Neutrophil (primary cell): ENCODE measurements around the gene GNG13.
"Not testable (repeated sequence)": the region's sequence is repeated elsewhere in the genome, so short reads cannot be mapped to it uniquely, and the experiment has no call there.

Source experiments
- H3K27ac ChIP-seq: fragments of 200-600 bp; sonication (generic); 2 replicates; pipeline ENCODE4 v1.5.1; 2016; ENCODE audit warnings: mild to moderate bottlenecking, moderate library complexity
- H3K27me3 ChIP-seq: fragments of 200-600 bp; sonication (generic); 2 replicates; pipeline ENCODE4 v1.6.0; 2016; ENCODE audit warnings: mild to moderate bottlenecking
- H3K36me3 ChIP-seq: fragments of 200-600 bp; sonication (generic); 2 replicates; pipeline ENCODE4 v1.5.1; 2017
- H3K4me1 ChIP-seq, 2 experiments: fragments of 200-600 bp in 1 of 2; sonication (generic) in 1 of 2; 1 replicate in 1 of 2; 2 replicates in 1 of 2; pipeline versions ENCODE4 v1.5.1 to v1.6.1; 2013 to 2016; ENCODE audit warnings: low read depth in 1 of 2, low read length in 1 of 2, mild to moderate bottlenecking in 1 of 2, moderate library complexity in 1 of 2; ENCODE audit not compliant: control insufficient read depth in 1 of 2, insufficient read depth in 1 of 2
- H3K4me3 ChIP-seq, 2 experiments: fragments of 200-600 bp in 1 of 2; sonication (generic) in 1 of 2; 1 replicate in 1 of 2; 2 replicates in 1 of 2; pipeline ENCODE4 v1.5.1; 2013 to 2016; ENCODE audit warnings: low read depth in 1 of 2, low read length in 1 of 2, mild to moderate bottlenecking in 1 of 2, moderate library complexity in 1 of 2
- H3K9me3 ChIP-seq: fragments of 200-600 bp; sonication (generic); 2 replicates; pipeline ENCODE4 v1.5.1; 2016
- TF ChIP-seq, protein P1 (sequence below): fragments of 200-600 bp; sonication (generic); IDR thresholded peaks from 2 replicates; pipeline ENCODE4 v1.5.1; 2016; ENCODE audit warnings: antibody characterized with exemption

Gene GNG13

DNA sequence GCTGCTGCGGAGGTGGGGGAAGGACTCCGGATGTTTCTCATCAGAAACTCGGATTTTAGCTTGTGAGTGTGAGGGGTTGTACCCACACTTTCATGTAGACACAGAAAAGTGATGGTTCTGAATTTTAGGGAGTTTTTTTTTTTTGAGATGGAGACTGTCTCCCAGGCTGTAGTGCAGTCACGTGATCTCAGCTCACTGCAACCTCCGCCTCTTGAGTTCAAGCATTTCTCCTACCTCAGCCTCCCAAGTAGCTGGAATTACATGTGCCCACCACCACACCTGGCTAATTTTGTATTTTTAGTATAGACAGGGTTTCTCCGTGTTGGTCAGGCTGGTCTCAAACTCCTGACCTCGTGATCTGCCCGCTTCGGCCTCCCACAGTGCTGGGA is 22.4 kb upstream of the GNG13 start:
- TF ChIP-seq, protein P1, sequence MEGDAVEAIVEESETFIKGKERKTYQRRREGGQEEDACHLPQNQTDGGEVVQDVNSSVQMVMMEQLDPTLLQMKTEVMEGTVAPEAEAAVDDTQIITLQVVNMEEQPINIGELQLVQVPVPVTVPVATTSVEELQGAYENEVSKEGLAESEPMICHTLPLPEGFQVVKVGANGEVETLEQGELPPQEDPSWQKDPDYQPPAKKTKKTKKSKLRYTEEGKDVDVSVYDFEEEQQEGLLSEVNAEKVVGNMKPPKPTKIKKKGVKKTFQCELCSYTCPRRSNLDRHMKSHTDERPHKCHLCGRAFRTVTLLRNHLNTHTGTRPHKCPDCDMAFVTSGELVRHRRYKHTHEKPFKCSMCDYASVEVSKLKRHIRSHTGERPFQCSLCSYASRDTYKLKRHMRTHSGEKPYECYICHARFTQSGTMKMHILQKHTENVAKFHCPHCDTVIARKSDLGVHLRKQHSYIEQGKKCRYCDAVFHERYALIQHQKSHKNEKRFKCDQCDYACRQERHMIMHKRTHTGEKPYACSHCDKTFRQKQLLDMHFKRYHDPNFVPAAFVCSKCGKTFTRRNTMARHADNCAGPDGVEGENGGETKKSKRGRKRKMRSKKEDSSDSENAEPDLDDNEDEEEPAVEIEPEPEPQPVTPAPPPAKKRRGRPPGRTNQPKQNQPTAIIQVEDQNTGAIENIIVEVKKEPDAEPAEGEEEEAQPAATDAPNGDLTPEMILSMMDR = no peak
- H3K4me1 ChIP-seq = no peaks in the 10 kb centered on the region
- H3K4me3 ChIP-seq = no peak overlapping the region
- no peaks in the 10 kb centered on the region for H3K36me3 ChIP-seq
- H3K27ac ChIP-seq = no peak overlapping the region
- peaks cover 46% of the 10 kb centered on the region for H3K27me3 ChIP-seq
- no peaks in the 10 kb centered on the region for H3K9me3 ChIP-seq

DNA sequence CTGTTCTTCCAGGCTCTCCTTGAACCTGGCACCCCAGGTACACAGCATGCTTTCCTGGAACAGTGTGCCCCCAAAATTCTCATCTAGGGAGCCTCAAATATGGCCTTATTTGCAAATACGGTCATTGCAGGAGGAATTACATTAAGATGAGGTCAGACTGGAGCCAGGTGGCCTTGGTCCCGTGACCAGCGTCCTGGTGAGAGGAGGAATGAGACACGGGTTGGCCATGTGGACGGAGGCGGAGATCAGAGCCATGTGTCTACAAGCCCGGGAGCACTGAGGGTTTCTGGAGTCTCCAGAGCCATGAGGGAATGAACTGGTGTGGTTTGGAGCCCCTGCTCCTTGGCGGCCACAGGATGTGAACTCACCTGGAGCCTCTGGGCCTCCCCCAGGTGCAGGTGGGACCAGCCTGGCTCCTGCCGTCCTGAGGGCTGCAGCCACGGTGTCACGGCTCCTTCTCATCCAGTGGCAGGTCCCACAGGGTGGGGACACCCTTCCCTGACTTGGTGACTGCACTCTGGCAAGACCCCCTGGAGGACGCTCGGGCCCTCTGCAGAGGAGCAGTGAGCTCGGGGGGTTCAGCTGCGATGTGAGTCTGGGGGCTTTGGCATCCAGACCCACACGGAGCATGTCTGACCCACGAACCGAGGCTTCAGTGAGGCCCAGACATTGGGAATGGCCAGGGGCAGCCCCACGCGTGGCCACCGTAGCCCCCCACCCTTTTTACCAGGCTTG is 21.8 kb upstream of the GNG13 start:
- no peaks in the 10 kb centered on the region for H3K36me3 ChIP-seq
- no peaks in the 10 kb centered on the region for H3K9me3 ChIP-seq
- TF ChIP-seq, protein P1 = no peak
- peaks cover 51% of the 10 kb centered on the region for H3K27me3 ChIP-seq
- H3K27ac ChIP-seq = no peak overlapping the region
- H3K4me1 ChIP-seq = no peaks in the 10 kb centered on the region
- H3K4me3 ChIP-seq = no peak overlapping the region

DNA sequence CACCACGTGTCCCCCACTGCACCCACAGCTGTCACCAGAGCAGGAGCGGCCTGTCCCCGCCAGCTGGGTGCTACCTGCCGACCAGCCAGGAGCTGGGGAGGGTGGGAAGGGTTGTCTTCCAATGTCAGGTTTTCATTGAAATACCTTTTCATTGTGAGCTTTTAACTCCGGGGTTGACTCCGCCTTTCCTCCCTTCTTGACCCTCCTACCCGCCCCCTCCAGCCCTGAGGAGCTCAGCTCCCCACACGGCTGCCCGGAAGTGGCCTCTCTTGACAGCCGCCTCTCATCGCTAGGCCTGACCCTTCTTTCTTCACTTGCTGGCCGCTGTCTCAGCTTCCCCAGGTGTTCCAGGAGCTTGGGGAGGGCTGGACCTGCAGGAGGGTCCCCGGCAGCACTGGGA is 21.2 kb upstream of the GNG13 start:
- Histone ChIP-seq H3K27ac (no peak overlapping the region), H3K4me3 (no peak overlapping the region), H3K27me3 (peaks cover 57% of the 10 kb centered on the region), H3K36me3 (no peaks in the 10 kb centered on the region), H3K9me3 (no peaks in the 10 kb centered on the region), H3K4me1 (no peaks in the 10 kb centered on the region)
- TF ChIP-seq, protein P1 = no peak

DNA sequence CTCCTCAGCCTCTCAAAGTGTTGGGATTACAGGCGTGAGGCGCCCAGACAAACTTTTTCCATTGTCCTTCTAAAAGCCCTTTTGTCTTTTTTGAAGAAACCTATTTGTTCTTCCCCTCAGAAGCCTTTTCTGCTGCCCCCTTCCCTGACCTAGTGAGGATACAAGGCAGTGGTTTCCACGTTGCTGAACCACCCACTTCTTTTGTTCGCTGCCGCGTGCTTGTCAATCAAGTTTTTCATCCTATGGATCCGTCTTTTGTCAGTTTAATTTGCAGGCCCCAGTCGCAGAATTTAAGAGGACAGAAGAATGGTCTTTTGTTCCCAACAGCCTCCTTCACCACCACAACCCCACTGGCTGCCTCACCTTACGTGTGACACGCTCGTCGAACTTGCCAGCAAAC is 20.2 kb upstream of the GNG13 start:
- no peak overlapping the region for H3K27ac ChIP-seq
- TF ChIP-seq, protein P1 = no peak
- H3K36me3 ChIP-seq = no peaks in the 10 kb centered on the region
- no peaks in the 10 kb centered on the region for H3K4me1 ChIP-seq
- peaks cover 67% of the 10 kb centered on the region for H3K27me3 ChIP-seq
- no peak overlapping the region for H3K4me3 ChIP-seq
- no peaks in the 10 kb centered on the region for H3K9me3 ChIP-seq

DNA sequence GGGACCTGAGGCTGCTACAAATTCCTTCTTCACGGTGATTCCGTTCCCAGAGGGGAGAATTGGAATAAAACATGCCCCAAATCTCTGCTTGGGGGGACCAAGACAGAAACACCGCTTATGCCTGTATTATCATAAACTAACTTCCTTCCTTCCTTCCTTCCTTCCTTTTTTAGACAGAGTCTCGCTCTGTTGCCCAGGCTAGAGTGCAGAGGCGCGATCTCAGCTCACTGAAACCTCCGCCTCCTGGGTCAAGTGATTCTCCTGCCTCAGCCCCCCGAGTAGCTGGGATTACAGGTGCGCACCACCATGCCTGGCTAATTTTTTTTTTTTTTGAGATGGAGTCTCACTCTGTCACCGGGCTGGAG is 19.5 kb upstream of the GNG13 start:
- H3K27ac ChIP-seq = not testable (repeated sequence)

DNA sequence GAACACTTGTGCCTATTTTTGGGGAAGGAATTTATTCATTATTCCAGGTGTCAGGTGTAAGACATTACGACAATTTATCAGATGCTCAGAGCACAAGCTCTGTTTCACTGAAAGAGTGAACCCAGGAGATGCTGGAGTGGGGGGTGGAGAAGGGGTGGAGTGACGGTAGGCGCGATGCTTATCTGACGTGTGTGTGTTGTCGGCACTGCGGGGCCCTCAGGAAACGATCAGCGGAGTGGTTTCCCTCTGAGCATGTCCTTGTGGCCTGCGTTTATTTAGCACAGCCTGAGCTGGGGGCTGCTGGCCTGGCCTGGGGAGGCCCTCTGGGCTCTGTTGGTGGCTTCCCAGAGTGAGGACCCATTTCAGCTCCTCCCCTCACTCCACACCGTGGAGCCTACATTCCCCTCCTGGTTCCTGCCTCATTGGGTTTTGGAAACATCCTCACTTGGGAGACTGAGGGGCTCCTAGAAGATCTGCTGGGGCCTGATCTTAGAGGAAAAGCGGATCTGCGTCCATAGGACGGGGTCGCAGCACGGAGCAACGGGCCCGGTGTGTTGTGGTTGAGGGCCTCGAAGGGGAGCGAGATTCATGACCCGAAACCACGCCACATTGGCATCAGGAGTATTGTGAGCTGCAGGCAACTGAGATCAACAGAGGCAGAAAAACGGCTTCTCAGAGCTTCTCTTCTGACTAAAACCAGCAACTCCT is 19.0 kb upstream of the GNG13 start:
- TF ChIP-seq, protein P1 = no peak
- Histone ChIP-seq H3K4me3 (no peak overlapping the region), H3K36me3 (no peaks in the 10 kb centered on the region), H3K9me3 (no peaks in the 10 kb centered on the region), H3K4me1 (no peaks in the 10 kb centered on the region), H3K27ac (no peak overlapping the region), H3K27me3 (peaks cover 73% of the 10 kb centered on the region)

More for the DNA sequence above, 19.5 kb upstream of the GNG13 start:
- H3K4me3 ChIP-seq, H3K4me1 ChIP-seq, H3K36me3 ChIP-seq, H3K9me3 ChIP-seq: not testable (repeated sequence)
- H3K27me3 ChIP-seq = peaks cover 69% of the 10 kb centered on the region
